Tibial nerve (tissue), 4 donors: ENCODE measurements around the gene ITGA11.

Source experiments
- CTCF ChIP-seq, 5 experiments: fragments of 200-600 bp in 3 of 5; fragments of 450-650 bp in 2 of 5; sonication (generic) in 3 of 5; IDR thresholded peaks; one replicate each; pipeline ENCODE4 v1.5.1; 2016 to 2019; ENCODE audit warnings: antibody characterized with exemption in 5 of 5, mild to moderate bottlenecking in 3 of 5, moderate library complexity in 2 of 5
- EP300 ChIP-seq, 2 donors: sonication (generic); formaldehyde crosslinking; IDR thresholded peaks; one replicate each; pipeline ENCODE4 v1.6.1; 2017; ENCODE audit warnings: antibody characterized with exemption in 2 of 2, mild to moderate bottlenecking in 1 of 2
- POLR2A ChIP-seq, 2 donors: fragments of 450-650 bp; IDR thresholded peaks; one replicate each; pipeline ENCODE4 v1.6.1; 2017; ENCODE audit warnings: antibody characterized with exemption in 2 of 2, mild to moderate bottlenecking in 2 of 2, moderate library complexity in 2 of 2

GRCh38 chr15:68470049-68470742, 38.2 kb upstream of the ITGA11 start:
- TF ChIP-seq POLR2A (IDR thresholded peaks at IDR 0.05): no peak
- no peak for TF ChIP-seq CTCF (IDR thresholded peaks at IDR 0.05)
- no peak for TF ChIP-seq EP300 (IDR thresholded peaks at IDR 0.05)
